GM19455 (cell line): Measurements from ENCODE around the gene YPEL5.

ENCODE experiments used
- ATAC-seq: cut with Tn5 transposase; IDR thresholded peaks from one replicate; pipeline ENCODE4 v1.9.1; 2021; ENCODE audit not compliant: unreplicated experiment

The YPEL5 gene

GRCh38 chr2:30164131-30164925 lies 17.5 kb downstream of the YPEL5 start:
- ATAC-seq: no peak

DNA sequence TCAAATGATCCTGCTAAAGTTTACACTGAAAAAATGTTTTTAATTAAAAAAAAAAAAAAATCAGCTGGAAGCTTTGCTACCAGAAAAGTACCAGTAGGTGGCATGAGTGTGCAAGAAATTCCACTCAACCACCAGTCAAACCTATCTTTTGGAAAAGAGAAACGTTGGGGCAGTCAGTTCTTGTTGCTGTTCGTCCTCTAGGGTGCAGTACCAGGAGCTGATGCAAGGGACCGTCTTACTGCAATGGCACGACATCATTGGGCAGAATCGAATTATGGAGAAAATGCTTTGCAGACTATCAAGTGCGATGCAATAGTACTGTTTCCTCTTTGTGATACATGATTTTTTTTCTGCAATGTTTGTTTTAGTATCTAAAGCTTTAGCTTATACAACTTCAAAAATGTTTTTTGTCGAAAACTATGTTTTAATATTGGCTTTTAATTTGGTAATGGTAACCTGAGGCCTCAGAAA lies 18.3 kb downstream of the YPEL5 start:
- ATAC-seq: peak; percentile 88

- ATAC-seq: no peak
These were observed 18.8 kb downstream of the YPEL5 start for GRCh38 chr2:30165617-30166016.

DNA sequence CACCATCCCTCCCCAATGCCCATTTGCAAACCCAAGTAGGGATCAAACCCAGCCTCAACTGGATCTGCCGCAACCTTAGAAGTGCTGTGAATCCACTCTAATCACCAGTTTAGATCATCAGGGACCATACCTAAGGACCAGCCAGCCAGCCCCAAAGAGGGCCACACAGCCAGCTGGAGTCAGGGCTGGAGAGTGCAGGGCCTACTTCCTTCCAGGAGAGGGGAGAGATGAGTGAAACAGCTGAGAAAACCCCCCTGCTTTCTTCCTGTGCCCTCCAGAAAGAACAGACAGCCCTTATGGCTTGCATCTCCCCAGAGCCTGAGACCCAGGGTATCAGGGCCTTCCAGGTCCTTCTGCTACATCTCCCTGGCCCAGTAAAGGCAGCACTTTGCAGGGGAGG lies 25.8 kb downstream of the YPEL5 start:
- ATAC-seq: no peak

DNA sequence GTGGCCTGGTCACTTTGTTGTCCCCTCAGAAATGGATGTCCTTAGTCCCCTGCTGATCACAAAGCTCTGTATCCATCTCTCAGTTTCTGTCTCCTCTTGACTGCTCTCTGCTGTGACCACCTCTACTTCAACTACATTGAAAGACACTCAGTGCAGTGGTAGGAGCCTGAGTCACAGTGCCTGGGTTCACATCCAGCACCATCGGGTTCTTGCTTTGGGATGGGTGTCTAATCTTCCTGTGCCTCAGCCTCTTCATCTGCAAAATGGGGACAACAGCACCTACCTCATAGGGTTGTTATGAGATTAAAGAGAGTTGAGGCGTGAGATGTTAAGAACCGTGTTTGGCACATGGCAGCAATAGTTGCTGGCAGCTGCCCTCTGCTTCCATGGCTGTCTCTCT lies 30.6 kb downstream of the YPEL5 start:
- no peak for ATAC-seq

DNA sequence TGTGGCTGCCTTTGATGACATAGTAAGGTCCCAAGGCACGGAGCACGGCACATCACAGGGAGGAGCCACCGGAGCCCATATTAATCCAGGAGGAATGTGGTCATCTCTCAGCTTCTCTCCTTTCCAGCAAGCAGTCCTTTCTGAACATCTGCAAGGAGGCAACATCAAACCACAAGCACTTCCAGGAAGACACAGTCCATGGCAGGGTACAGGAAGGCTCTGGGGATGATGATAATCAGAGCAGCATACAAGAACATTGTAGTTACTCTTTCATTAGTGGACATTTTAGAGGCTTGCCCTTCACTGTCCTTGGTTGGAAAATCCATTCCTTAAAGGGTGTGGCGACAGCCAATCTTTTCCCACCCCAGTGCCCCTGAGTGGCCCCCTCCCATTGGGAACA lies 31.1 kb downstream of the YPEL5 start:
- ATAC-seq: no peak

GRCh38 chr2:30178618-30179434 lies 32.0 kb downstream of the YPEL5 start:
- no peak for ATAC-seq

- no peak for ATAC-seq
These were observed 32.7 kb downstream of the YPEL5 start for GRCh38 chr2:30179536-30179935.

GRCh38 chr2:30180226-30180625 lies 33.4 kb downstream of the YPEL5 start:
- no peak for ATAC-seq

GRCh38 chr2:30181176-30181575 lies 34.4 kb downstream of the YPEL5 start:
- no peak for ATAC-seq

GRCh38 chr2:30184035-30184434 lies 37.2 kb downstream of the YPEL5 start:
- ATAC-seq: no peak

DNA sequence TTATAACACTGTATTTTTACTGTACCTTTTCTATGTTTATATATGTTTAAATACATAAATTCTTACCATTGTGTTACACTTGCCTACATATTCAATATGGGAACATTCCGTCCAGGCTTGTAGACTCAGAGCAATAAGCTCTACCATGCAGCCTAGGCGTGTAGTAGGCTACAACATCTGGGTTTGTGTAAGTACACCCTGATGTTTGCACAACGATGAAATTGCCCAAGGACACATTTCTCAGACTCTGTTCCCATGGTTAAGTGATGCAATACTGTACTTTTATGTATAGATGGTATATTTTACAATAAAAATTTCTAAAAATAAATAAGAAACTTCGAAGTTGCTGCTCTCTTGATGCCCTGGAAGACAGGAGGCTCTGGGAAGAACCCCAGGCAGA lies 38.4 kb downstream of the YPEL5 start:
- ATAC-seq: no peak

- ATAC-seq: no peak
These were observed 41.5 kb downstream of the YPEL5 start for GRCh38 chr2:30188292-30188691.

GRCh38 chr2:30190637-30191036 lies 43.8 kb downstream of the YPEL5 start:
- no peak for ATAC-seq

GRCh38 chr2:30191107-30191506 lies 44.3 kb downstream of the YPEL5 start:
- no peak for ATAC-seq

DNA sequence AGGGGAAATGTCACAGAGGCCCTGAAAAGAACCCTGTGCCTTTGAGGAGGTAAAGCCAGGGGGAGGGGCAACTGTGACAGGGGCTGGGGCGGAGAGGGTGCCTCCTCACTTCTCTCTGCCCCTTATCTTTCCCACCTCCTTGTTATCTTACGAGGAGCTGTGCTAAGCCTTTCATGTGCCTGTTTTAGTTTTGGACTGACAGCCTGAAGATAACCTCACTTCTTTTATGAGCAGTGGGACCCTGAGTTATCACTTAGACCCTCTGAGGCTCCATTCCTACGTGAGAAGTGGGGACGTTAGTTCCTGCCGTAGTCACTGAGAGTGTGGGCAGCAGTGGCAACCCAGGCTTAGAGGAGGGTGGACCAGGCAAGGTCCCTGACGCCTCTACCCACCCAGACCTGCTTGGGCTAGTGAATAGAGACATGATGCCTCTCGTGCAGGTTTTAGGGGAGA lies 45.0 kb downstream of the YPEL5 start:
- ATAC-seq: no peak

GRCh38 chr2:30192314-30192713 lies 45.5 kb downstream of the YPEL5 start:
- no peak for ATAC-seq

DNA sequence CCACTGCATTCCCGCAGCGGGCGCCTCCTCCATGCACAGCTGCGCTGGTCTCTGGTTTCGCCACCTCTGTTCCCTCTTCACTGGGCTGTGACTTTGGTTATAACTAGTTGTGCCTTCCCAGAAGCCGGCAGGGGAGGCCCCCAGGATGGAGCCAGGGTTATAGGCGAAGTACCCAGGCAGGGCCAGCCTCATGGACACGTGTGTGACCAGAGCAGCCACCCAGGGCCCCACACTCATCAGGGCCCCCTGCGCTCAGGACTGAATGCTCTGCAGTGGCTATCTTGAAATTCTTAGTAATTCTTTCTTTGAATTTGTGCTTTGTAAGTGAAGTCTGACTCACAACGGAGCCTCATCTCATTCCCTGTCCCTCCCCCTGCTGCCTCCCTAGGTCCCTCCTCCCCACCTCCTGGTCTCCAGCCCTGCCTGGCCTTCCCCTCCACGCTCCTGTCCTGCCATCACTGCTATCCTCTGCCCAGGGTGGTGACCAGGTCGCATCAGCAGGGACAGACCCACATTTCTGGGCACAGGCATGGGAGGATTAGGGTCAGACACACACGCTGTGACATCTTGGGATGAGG lies 46.4 kb downstream of the YPEL5 start:
- ATAC-seq: no peak

DNA sequence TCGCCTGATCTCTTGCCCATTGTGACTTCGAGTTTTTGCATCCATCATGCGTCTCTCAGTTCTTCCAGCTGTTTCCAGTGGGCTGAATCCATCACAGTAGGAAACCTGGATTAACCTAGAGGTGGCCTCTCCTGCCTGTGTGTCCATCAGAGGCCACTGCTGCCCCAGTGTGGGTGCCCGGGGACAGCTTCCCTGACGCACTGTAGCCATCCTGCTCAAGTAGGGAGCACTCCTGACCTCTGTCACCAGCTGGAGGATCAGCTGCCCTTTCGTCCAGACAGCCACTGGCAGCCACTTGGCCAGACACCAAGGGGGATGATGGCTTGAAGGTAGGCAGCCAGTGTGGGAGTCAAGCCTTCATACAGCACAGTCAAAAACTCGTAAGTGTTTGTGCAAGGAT lies 47.6 kb downstream of the YPEL5 start:
- no peak for ATAC-seq

GRCh38 chr2:30195016-30195415 lies 48.2 kb downstream of the YPEL5 start:
- ATAC-seq: no peak

GRCh38 chr2:30197570-30198192 lies 50.9 kb downstream of the YPEL5 start:
- no peak for ATAC-seq
